ENCODE measurements around the gene TECR.

GRCh38 chr19:14571695-14572490 is 42.5 kb downstream of the TECR start, which contains the start of gene NDUFB7:
- TF ChIP-seq, protein P1, sequence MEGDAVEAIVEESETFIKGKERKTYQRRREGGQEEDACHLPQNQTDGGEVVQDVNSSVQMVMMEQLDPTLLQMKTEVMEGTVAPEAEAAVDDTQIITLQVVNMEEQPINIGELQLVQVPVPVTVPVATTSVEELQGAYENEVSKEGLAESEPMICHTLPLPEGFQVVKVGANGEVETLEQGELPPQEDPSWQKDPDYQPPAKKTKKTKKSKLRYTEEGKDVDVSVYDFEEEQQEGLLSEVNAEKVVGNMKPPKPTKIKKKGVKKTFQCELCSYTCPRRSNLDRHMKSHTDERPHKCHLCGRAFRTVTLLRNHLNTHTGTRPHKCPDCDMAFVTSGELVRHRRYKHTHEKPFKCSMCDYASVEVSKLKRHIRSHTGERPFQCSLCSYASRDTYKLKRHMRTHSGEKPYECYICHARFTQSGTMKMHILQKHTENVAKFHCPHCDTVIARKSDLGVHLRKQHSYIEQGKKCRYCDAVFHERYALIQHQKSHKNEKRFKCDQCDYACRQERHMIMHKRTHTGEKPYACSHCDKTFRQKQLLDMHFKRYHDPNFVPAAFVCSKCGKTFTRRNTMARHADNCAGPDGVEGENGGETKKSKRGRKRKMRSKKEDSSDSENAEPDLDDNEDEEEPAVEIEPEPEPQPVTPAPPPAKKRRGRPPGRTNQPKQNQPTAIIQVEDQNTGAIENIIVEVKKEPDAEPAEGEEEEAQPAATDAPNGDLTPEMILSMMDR (IDR thresholded peaks at IDR 0.05; ENCODE audit: low read length), result peak; percentile 91
- TF ChIP-seq EZH2 (optimal IDR thresholded peaks at IDR 0.05; ENCODE audit: low read depth, low read length) (no peak), EZH2phosphoT487 (IDR thresholded peaks at IDR 0.05; ENCODE audit: low read length) (no peak)

Measured in MM.1S (cell line).